ENCODE data around the gene EXOC3L2.
"Not testable (repeated sequence)": the region's sequence is repeated elsewhere in the genome, so short reads cannot be mapped to it uniquely, and the experiment has no call there.

The EXOC3L2 gene

DNA sequence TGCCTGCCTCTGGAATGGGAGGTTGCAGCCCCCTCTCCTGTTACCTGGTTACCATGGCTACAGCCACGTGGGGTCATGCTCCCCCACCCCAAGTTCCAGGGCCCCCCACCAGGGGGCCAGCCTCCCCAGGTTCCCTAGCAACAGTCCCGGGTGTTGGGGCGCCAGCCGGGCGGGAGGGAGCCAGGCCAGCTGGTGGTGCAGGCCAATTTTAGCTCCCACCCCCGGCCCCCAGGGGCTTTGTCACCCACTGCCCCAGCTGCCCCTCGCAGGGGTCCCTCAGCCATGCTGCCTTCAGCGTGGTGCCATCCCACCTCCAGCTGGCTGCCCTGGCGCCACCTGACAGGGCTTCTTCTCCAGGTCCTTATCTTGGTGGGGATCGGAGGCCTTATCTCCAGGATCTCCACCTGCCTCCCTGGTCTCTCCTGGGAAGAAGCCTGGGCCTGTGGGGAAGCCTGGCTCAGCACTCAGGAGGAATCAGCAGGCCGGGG lies 8.9 kb upstream of the EXOC3L2 start:
- DNase-seq: no peak

GRCh38 chr19:45253396-45254027 lies 8.3 kb upstream of the EXOC3L2 start:
- no peak for DNase-seq

- no peak for DNase-seq
These were observed 6.5 kb upstream of the EXOC3L2 start for GRCh38 chr19:45251452-45252354.

DNA sequence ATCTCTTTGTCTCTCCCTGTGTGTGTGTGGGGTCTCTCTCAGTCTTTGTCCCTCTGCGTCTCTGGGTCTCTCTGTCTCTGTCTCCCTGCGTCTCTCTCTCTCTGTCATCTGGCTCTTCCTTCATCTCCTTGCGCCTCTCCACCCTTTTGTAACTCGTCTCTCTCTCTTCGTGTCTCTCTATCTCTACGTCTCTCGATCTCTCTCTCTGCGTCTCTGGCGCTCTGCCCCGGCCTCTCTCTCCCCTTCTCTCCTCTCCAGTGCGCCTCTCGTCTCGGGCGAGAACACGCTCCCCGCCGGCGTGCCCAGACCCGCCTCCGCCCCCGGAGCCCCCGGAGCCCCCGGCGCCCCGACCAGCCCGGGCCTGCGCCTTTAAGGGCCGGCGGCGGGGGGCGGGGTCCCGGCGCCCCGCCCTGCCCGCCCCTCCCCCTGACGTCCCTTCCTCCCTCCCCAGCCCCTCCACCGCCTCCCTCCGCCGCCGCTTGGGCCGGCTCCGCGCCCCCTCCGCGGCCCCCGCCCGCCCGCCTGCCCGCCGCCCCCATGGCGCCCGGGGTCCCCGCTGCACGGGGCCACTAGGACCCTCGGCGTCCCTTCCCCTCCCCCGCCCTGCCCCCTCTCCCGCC lies 5.7 kb upstream of the EXOC3L2 start, which contains the start of gene MARK4:
TSS of gene MARK4 (plus strand) at position 440 of the 620 bp plus-strand sequence. CDS start 318 bp downstream, outside the sequence.
- DNase-seq: peak; percentile 45

- DNase-seq: no peak
These were observed 5.1 kb upstream of the EXOC3L2 start for GRCh38 chr19:45250216-45250831.

DNA sequence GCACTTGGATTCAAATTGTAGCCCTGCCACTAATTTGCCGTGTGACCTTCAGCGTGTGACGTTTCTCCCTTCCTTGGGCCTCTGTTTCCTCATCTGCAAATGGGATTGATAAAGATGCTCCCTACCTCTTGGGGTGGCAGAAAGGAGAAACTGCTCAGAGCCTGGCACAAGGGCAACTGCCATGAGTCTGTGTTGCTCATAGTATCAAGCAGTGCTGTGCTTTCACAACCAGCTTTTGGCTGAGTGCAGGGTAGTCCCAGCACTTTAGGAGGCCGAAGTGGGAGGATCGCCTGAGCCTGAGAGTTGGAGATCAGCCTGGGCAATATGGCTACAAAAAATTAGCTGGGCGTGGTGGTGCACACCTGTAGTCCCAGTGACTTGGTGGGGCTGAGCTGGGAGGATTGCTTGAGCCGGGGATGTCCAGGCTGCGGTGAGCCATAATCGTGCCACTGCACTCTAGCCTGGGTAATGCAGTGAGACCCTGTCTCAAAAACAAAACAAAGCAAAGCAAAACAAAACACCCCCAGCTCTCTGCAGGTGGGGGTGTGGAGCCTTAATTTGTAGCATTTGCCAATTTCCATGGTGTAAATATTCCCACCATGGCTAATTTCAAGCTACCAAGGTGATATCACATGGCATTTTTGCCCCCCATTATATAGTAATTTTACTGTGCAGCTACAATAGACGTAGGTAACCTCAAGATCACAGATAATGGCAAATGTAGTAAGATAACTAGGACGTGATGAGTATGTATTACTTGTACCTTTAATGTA lies 4.2 kb upstream of the EXOC3L2 start:
- no peak for DNase-seq

- no peak for DNase-seq
These were observed 1.9 kb upstream of the EXOC3L2 start for GRCh38 chr19:45247136-45247535.

- DNase-seq: no peak
These were observed 619 bp upstream of the EXOC3L2 start for GRCh38 chr19:45245826-45246225.

DNA sequence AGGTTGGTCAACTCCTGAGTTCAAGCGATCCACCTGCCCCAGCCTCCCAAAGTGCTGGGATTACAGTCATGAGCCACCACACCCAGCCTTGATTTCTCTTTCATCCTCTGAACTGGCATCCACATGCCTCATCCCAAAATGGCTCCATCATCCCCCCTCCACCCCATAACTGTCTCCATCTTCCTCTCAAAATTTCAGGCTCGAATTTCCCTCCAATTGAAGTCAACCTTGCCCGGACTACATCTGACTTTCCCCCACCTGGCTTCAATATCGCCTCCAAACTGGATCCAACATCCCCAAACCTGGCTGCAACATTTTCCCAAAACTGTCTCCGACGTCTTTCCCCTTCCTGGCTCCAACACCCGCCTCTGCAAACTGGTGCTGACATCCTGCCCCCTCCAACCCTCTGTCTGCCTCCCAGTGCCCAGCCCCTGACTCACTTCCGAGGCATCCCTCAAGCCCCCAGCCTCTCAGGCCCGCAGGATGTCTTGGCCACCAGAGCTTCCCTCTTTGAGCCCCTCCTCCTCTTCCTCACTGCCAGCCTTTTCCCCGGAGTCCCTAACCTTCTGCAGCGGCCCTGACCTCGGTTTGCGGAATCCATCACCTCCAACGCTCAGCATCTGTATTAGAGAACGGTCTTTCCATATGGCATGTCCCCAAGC lies 943 bp downstream of the EXOC3L2 start:
- no peak for DNase-seq

- no peak for DNase-seq
These were observed 2.0 kb downstream of the EXOC3L2 start for GRCh38 chr19:45243144-45243732.

GRCh38 chr19:45238556-45238955 lies 6.7 kb downstream of the EXOC3L2 start:
- no peak for DNase-seq

DNA sequence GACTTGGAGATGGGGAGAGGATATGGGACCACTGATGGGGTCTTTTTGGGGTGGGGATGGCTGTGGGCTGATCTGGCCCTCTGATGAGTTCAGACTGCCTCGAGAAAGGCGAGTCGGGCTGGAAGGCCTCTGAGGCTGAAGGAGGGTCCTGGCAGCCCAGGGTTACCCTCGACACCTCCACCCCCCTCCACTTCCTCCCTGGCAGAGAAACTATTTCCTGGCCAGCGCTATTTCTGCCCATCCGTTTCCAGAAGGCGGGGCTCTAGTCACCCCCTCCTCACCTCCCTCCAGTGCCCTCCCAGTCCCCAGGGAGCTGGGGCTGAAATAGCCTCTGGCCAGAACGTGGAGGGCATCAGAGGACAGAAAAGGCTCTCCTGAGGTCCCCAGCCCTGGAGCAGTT lies 9.7 kb downstream of the EXOC3L2 start:
- DNase-seq: no peak

GRCh38 chr19:45234089-45234869 lies 10.9 kb downstream of the EXOC3L2 start:
- no peak for DNase-seq

- DNase-seq: no peak
These were observed 13.3 kb downstream of the EXOC3L2 start for GRCh38 chr19:45231891-45232290.

DNA sequence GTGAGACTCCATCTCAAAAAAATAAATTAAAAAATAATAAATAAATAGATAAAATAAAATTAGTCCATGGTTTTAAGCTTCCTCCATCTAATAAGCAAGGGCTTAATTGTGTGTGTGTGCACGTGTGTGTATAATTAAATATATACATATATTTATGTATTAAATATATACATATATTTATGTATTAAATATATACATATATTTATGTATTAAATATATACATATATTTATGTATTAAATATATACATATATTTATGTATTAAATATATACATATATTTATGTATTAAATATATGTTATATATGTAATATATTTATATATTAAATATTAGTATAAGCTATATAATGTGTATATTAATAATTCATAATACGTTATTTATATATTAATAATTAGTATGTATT lies 16.2 kb downstream of the EXOC3L2 start:
- not testable (repeated sequence) for DNase-seq

GRCh38 chr19:45224645-45225044 lies 20.6 kb downstream of the EXOC3L2 start:
- DNase-seq: no peak

GRCh38 chr19:45223879-45224278 lies 21.3 kb downstream of the EXOC3L2 start:
- no peak for DNase-seq

- DNase-seq: no peak
These were observed 22.5 kb downstream of the EXOC3L2 start for GRCh38 chr19:45222724-45223123.

DNA sequence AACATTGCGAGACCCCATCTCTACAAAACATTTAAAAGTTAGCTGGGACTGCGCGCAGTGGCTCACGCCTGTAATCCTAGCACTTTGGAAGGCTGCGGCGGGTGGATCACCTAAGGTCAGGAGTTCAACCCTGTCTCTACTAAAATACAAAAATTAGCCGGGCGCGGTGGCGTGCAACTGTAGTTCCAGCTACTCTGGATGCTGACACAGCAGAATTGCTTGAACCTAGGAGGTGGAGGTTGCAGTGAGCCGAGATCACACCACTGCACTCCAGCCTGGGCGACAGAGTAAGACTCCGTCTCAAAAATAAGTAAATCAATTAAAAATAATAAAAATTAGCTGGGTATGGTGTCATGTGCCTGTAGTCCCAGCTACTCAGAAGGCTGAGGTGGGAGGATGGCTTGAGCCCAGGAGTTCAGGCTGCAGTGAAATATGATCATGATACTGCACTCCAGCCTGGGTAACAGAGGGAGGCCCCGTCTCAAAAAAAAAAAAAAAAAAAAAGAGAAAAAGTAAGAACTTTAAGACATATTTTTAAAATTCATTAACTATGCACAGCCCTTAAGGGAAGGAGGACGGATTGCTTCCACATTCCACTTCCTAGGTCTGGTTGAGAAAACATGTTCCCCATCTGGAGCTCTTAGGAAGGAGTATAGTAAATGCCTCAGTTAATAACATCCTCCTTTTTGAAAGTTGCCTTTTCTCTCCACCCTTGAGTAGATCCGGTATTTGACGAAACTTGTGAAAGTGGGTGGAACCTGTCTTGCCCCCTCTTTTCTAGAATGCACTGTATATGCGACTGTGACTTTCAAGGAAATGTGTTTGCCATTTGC lies 26.1 kb downstream of the EXOC3L2 start:
- DNase-seq: no peak

GRCh38 chr19:45218426-45218825 lies 26.8 kb downstream of the EXOC3L2 start:
- no peak for DNase-seq
